DND-41 (cell line): Measurements from ENCODE around the gene YIPF7.

Source experiments
- EZH2 ChIP-seq: IDR thresholded peaks from 3 replicates; pipeline ENCODE4 v1.6.1; 2012; ENCODE audit warnings: borderline replicate concordance, low read depth, mild to moderate bottlenecking, moderate library complexity, low read length, inconsistent platforms; ENCODE audit not compliant: severe bottlenecking
- TF ChIP-seq, protein P1 (sequence below): IDR thresholded peaks from 2 replicates; pipeline ENCODE4 v1.5.1; 2012; ENCODE audit warnings: borderline replicate concordance, low read length, moderate library complexity, mild to moderate bottlenecking; ENCODE audit not compliant: poor library complexity, severe bottlenecking; ENCODE audit errors: extremely low read depth

DNA sequence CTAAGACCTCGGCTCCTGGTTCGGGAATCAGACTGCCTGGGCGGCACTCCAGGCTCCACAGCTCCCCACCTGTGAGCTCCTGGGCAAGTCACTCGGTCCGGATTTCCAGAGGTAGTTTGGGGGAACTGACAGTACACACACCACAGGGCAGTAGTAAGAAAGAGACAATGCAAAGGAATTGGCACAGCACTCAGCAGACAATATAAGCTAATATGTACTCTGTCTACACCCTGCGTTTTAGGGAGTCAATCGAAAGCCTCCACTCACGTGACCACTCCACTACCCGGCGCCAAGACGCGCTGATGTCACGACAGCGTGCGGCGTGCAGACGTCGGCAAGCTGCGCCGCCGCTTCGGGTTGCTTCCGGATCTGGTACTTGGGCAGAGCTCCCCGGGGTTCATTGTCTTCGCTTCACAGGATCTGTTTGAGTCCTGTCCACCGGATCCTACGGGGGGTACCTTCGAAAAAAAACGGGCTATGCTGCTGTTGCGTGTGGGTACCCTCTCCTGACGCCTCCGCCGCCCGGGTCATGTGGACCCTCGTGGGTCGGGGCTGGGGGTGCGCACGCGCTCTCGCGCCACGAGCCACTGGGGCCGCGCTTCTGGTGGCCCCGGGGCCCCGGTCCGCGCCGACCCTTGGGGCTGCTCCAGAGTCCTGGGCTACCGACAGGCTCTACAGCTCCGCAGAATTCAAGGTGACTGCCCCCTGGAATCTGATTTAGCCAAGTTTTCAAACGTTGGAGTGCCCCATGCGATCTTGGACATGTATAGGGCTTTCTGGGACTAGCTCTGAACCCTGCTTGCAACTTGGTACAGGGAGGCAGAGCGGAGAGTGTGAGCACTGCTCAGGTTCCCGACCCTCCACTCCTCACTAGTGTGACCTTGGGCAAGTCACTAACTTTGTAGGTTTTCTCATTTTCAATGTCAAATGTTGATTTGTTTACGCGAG is 26.9 kb upstream of the YIPF7 start, which contains the start of gene GUF1:
- TF ChIP-seq, protein P1, sequence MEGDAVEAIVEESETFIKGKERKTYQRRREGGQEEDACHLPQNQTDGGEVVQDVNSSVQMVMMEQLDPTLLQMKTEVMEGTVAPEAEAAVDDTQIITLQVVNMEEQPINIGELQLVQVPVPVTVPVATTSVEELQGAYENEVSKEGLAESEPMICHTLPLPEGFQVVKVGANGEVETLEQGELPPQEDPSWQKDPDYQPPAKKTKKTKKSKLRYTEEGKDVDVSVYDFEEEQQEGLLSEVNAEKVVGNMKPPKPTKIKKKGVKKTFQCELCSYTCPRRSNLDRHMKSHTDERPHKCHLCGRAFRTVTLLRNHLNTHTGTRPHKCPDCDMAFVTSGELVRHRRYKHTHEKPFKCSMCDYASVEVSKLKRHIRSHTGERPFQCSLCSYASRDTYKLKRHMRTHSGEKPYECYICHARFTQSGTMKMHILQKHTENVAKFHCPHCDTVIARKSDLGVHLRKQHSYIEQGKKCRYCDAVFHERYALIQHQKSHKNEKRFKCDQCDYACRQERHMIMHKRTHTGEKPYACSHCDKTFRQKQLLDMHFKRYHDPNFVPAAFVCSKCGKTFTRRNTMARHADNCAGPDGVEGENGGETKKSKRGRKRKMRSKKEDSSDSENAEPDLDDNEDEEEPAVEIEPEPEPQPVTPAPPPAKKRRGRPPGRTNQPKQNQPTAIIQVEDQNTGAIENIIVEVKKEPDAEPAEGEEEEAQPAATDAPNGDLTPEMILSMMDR: no peak
- TF ChIP-seq EZH2: no peak
